Ishikawa (cell line): Measurements from ENCODE around the gene MYBPHL.

Source experiments
- CEBPB ChIP-seq: IDR thresholded peaks from 2 replicates; pipeline ENCODE4 v1.6.1; 2012
- CREB1 ChIP-seq: IDR thresholded peaks from 2 replicates; pipeline ENCODE4 v1.6.1; 2012; ENCODE audit warnings: low read depth
- EGR1 ChIP-seq: IDR thresholded peaks from 2 replicates; pipeline ENCODE4 v1.6.1; 2012
- EP300 ChIP-seq: IDR thresholded peaks from 2 replicates; pipeline ENCODE4 v1.6.1; 2012; ENCODE audit warnings: borderline replicate concordance
- FOXM1 ChIP-seq: IDR thresholded peaks from 2 replicates; pipeline ENCODE4 v1.6.1; 2012; ENCODE audit warnings: low read depth, borderline replicate concordance
- NFIC ChIP-seq: IDR thresholded peaks from 2 replicates; pipeline ENCODE4 v1.6.1; 2012
- RAD21 ChIP-seq: IDR thresholded peaks from 2 replicates; pipeline ENCODE4 v1.6.1; 2012; ENCODE audit warnings: low read depth
- TAF1 ChIP-seq: IDR thresholded peaks from 2 replicates; pipeline ENCODE4 v1.6.1; 2012; ENCODE audit warnings: low read depth, mild to moderate bottlenecking
- TCF12 ChIP-seq: IDR thresholded peaks from 2 replicates; pipeline ENCODE4 v1.6.1; 2012; ENCODE audit warnings: low read depth
- TEAD4 ChIP-seq: IDR thresholded peaks from 2 replicates; pipeline ENCODE4 v1.6.1; 2012
- YY1 ChIP-seq: IDR thresholded peaks from 2 replicates; pipeline ENCODE4 v1.6.1; 2012; ENCODE audit warnings: low read depth
- TF ChIP-seq, protein P1 (sequence below): IDR thresholded peaks from 2 replicates; pipeline ENCODE4 v1.6.1; 2012
- TF ChIP-seq, protein P2 (sequence below): IDR thresholded peaks from 2 replicates; pipeline ENCODE4 v1.6.1; 2012; ENCODE audit warnings: low read depth, mild to moderate bottlenecking

The MYBPHL gene

DNA sequence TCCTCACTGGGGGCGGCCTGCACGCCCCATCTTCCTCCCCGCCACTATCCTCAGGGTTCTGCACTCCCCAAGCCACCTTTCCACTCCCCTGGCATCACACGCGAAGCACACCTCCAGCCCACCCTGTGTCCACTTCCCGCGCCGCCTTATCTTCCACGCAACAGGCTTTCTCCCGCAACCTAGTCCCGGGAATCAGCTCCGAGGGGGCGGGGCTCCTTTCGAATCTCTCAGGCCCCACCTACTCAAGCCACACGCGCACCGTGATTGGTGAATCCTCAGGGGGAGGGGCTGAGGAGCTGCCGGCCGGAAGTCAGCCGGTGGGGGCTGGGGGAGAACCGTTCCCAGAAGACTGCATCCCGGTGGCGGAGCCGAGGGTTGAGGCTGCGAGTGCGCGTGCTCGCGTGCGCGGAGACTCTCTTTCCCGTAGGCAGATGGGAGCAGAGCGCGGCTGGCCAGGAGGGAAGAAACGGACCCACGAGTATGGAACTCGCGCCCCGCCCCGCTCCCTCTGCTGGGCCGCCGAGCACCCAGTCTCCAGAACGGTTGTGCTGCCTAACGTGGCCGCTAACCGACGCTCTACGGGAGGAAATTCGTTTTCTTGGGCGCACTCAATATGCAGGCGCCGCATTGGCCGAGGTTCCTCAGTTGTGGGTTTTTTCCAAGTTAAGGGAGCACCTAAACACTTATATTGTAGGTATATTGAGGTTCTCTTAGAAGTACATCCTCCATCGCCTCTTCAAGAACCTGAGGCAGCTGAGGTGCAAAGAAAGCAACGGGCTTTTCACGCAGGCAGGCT, 23.7 kb downstream of the MYBPHL start, which contains the start of gene PSRC1:
Gene PSRC1, minus strand, starts transcription at position 194 of the 796 bp plus-strand sequence.
- TF ChIP-seq RAD21, result peak; percentile 19; the same call in 1 of the 2 replicates
- peak; percentile 88 for TF ChIP-seq TAF1
- 0 out of 2 replicates have a peak, but pooled peaks have one; percentile 33 for TF ChIP-seq TCF12
- TF ChIP-seq, protein P1, sequence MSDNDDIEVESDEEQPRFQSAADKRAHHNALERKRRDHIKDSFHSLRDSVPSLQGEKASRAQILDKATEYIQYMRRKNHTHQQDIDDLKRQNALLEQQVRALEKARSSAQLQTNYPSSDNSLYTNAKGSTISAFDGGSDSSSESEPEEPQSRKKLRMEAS, result peak; percentile 91
- no peak for TF ChIP-seq EGR1
- TF ChIP-seq FOXM1, result 0 out of 2 replicates have a peak, but pooled peaks have one; percentile 13
- TF ChIP-seq YY1, result no peak; the same call in none of the 2 replicates
- no peak for TF ChIP-seq CREB1

DNA sequence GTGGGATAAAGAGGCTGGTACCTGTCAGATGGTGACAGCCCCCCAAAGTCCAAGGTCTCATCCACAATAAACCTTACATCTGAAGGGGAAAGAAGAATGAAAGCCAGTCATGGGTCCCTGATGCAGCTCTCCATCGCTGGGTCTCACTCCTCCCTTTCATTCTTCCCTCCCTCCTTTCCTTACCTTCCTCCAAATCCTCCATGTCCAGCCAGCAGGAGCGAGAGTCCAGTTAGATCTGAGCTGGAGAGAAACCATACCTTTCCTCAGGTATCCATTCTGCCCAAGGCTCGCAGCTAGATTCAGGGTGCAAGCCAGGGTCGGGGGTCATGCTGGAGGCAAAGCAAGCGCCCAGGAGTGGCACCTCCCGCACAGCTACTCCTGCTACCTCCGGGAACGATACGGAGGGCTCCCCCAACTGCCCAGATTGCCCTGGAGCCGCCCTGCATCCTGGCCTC, 24.3 kb downstream of the MYBPHL start:
- TF ChIP-seq TAF1 (no peak), TCF12 (no peak), YY1 (no peak)
- TF ChIP-seq, protein P2, sequence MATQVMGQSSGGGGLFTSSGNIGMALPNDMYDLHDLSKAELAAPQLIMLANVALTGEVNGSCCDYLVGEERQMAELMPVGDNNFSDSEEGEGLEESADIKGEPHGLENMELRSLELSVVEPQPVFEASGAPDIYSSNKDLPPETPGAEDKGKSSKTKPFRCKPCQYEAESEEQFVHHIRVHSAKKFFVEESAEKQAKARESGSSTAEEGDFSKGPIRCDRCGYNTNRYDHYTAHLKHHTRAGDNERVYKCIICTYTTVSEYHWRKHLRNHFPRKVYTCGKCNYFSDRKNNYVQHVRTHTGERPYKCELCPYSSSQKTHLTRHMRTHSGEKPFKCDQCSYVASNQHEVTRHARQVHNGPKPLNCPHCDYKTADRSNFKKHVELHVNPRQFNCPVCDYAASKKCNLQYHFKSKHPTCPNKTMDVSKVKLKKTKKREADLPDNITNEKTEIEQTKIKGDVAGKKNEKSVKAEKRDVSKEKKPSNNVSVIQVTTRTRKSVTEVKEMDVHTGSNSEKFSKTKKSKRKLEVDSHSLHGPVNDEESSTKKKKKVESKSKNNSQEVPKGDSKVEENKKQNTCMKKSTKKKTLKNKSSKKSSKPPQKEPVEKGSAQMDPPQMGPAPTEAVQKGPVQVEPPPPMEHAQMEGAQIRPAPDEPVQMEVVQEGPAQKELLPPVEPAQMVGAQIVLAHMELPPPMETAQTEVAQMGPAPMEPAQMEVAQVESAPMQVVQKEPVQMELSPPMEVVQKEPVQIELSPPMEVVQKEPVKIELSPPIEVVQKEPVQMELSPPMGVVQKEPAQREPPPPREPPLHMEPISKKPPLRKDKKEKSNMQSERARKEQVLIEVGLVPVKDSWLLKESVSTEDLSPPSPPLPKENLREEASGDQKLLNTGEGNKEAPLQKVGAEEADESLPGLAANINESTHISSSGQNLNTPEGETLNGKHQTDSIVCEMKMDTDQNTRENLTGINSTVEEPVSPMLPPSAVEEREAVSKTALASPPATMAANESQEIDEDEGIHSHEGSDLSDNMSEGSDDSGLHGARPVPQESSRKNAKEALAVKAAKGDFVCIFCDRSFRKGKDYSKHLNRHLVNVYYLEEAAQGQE, result no peak

DNA sequence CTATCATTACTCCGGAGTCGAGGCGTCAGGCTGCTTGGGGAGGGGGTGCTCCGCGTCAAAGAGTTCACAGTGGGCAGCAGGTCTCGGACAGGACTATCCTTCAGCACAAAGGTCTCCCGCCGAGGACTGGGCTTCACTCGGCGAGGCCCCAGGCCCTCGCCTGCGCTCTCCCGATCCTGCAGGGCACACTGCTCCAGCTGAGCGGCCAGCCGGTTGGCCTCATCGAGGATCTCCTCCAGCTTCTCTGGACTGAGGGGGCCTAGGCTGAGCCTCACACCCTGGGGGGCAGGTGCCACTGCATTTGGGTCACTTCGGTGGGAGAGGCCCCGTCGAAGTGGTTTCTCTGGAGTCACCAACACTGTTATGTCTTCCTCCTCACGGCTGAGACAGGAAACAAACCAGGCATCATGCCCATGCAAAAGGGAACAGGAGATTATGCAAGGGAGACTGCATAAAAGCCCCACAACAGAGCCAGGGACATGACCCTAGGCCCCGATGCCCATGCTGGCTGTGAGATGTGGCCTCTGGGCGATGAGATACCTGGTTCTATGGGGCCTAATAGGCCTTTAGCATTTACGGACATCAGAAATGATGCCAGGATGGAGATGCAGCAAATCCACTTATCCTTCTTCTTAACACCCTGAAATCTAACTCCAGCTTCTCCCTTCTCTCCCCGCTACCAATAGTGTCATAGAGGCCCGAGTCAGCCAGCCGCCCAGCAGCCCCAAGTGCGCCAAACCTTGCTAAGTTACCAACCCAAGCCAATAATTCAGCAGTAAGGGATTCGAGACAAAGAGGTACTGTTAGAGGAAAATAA, 24.9 kb downstream of the MYBPHL start:
- no peak for TF ChIP-seq CEBPB
- no peak for TF ChIP-seq TCF12
- TF ChIP-seq RAD21, result no peak
- TF ChIP-seq, protein P2, result no peak
- TF ChIP-seq CREB1, result no peak
- TF ChIP-seq TAF1, result no peak
- TF ChIP-seq FOXM1, result no peak
- TF ChIP-seq EP300, result no peak
- no peak for TF ChIP-seq TEAD4

DNA sequence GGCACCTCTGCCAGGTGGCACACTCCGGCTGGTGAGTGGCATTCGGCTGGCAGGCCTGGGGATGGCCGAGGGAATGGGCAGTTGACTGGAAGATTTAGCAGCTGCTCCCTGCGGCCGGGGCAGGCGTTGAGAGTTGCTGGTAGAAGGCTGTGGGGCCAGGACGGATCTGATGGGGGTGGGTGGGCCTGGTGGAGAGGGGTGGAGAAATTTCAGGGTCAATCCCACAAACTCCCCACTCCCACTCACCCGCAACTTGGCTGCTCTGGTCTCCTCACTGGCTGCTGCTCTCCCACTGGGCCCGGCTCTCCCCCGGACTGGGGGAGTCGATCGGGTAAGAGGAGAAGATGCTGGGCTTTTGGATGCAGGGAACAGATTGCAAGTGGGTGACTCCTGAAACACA, 25.9 kb downstream of the MYBPHL start:
- TF ChIP-seq TCF12 (no peak), TAF1 (no peak), NFIC (no peak)
- TF ChIP-seq, protein P1, result no peak

DNA sequence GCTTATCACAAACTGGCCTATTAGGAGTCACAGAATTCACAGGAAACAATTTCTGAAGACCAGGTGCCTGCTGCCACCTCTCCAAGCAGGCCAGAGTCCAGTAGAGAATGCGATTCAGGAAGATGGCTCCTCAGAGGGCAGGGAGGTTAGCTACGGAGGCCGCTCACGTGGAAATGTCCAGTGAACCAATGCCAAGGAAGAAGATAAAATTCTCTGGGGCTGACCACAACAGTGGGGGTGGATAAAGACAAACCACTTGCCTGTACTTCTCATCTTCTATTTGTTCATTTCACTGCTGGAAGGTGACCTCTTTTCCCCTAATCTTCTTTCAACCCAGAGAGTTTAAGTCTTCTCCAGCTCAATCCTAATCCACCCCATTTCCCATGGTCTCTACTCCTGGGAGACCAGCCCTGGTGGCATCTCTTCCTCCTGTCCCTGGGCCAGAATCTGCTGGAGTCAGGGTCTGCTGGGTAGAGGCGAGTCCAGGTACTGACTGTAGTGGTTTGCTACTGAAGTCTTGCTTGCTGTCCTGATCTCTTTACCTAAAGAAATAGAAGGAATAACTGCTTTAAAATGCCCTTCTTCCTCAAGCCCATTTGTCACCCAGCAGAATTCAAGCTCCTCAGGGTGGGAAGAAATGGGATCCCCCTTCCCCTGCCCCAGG, 27.1 kb downstream of the MYBPHL start:
- no peak for TF ChIP-seq RAD21
- TF ChIP-seq, protein P2, result no peak
- TF ChIP-seq TAF1, result no peak
- TF ChIP-seq CREB1, result no peak
